PC-9 (cell line): ENCODE results near the gene SAPCD1.

Source experiments
- EZH2 ChIP-seq: fragments of 200-600 bp; sonication (generic); IDR thresholded peaks from 2 replicates; pipeline ENCODE4 v1.8.0; 2017; ENCODE audit warnings: antibody characterized with exemption, low read depth
- TF ChIP-seq, protein P1 (sequence below): fragments of 200-600 bp; sonication (generic); conservative IDR thresholded peaks from 2 replicates; pipeline ENCODE4 v1.6.1; 2017; ENCODE audit warnings: mixed run types, antibody characterized with exemption, mild to moderate bottlenecking, moderate library complexity

DNA sequence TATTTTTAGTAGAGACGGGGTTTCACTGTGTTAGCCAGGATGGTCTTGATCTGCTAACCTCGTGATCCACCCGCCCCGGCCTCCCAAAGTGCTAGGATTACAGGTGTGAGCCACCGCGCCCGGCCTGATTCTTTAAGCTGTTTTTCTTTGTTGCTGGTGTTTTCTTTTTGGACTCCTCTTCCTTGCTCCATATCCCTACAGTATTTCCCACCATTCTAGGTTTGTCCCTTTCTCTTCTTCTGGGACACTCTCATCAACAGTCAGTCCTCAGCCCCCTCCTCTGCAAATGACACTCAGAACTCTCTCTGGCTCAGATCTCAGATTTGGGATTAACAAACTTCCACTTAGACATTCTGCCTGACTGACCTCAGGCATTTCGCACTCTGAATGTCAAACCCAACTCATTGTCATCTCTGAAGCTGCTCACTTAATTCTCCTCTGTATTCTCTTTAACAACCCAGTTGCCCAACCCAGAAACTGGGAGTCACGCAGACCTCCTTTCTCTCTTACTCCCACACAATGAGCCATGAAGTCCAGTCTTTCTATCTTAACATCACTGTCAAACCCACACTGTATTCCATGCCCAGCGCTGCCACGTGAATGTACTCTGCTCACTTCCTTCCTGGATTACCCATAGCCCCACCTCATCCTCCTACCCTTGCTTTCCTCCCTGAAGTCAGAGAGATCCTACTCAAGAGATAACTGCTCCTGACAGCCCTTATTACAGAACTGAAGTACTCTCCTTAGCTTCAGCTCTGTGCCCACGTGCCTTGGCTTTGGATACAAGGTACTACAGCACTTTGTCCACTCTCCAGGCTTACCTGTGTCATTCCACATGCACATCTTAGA lies 36.7 kb upstream of the SAPCD1 start:
- TF ChIP-seq, protein P1, sequence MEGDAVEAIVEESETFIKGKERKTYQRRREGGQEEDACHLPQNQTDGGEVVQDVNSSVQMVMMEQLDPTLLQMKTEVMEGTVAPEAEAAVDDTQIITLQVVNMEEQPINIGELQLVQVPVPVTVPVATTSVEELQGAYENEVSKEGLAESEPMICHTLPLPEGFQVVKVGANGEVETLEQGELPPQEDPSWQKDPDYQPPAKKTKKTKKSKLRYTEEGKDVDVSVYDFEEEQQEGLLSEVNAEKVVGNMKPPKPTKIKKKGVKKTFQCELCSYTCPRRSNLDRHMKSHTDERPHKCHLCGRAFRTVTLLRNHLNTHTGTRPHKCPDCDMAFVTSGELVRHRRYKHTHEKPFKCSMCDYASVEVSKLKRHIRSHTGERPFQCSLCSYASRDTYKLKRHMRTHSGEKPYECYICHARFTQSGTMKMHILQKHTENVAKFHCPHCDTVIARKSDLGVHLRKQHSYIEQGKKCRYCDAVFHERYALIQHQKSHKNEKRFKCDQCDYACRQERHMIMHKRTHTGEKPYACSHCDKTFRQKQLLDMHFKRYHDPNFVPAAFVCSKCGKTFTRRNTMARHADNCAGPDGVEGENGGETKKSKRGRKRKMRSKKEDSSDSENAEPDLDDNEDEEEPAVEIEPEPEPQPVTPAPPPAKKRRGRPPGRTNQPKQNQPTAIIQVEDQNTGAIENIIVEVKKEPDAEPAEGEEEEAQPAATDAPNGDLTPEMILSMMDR = no peak
- no peak for TF ChIP-seq EZH2
